Endometrial microvascular endothelial cells (primary cell): ENCODE measurements around the gene DTX2. TPM values are rescaled to one million over a fixed set of nuclear protein-coding genes. Genes with fewer than 3 reads are reported as not detected.
"Not testable (repeated sequence)": the region's sequence is repeated elsewhere in the genome, so short reads cannot be mapped to it uniquely, and the experiment has no call there.

ENCODE experiments used
- in situ Hi-C: cut with HindIII; loops from 2 replicates; pipeline ENCODE4 v1.10.0; 2017; ENCODE audit warnings: low sequenced_read_pairs, low pct_unique_long_range_greater_than_20kb; ENCODE audit errors: inconsistent ontology term
- total RNA-seq: library from RNA; depleted of rRNA; stranded (reverse); fragments of >200 nt; gene quantifications from one replicate; pipeline ENCODE4 v1.2.3, GENCODE V29; 2015; ENCODE audit errors: inconsistent ontology term

The DTX2 gene
- total RNA-seq: 8.9 TPM

- in situ Hi-C loops: not testable (repeated sequence)
These were observed at the start of gene DTX2 for GRCh38 chr7:76461464-76462101. DTX2 (plus strand) TSS chr7:76461709; CDS start chr7:76480510, 18,801 bp downstream.

GRCh38 chr7:76412249-76412648, 49.3 kb upstream of the DTX2 start:
- in situ Hi-C loops: no loop called here

DNA sequence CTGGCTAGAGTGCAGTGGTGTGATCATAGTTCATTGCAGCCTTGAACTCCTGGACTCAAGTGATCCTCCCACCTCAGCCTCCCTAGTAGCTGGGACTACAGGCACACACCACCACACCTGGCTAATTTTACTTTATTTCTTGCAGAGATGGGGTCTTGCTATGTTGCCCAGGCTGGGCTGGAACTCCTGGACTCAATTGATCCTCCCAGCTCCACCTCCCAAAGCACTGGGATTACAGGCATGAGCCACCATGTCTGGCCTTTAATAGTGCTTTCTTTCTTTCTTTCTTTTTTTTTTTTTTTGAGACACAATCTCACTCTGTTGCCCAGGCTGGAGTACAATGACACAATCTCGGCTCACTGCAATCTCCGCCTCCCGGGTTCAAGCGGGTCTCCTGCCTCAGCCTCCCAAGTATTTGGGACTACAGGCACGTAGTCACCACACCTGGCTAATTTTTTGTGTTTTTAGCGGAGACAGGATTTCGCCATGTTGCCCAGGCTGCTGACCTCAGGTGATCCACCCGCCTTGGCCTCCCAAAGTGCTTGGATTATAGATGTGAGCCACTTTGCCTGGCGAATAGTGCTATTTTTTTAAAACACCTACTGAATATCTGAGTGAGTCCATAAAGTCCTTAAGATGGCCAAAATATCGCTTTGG, 43.7 kb upstream of the DTX2 start:
- in situ Hi-C loops: not testable (repeated sequence)

DNA sequence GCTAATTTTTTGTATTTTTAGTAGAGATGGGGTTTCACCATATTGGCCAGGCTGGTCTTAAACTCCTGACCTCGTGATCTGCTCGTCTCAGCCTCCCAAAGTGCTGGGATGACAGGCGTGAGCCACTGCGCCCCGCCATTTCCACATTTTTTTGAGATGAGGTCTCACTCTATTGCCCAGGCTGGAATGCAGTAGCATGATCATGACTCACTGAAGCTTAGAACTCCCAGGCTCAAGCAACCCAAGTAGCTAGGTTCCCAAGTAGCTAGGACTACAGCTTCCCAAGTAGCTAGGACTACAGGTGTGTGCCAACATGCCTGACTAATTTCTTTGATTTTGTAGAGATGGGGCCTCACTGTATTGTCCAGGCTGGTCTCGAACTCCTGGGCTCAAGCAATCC, 40.4 kb upstream of the DTX2 start:
- in situ Hi-C loops: not testable (repeated sequence)

- in situ Hi-C loops: no loop called here
These were observed 37.7 kb upstream of the DTX2 start for GRCh38 chr7:76423666-76424412.

DNA sequence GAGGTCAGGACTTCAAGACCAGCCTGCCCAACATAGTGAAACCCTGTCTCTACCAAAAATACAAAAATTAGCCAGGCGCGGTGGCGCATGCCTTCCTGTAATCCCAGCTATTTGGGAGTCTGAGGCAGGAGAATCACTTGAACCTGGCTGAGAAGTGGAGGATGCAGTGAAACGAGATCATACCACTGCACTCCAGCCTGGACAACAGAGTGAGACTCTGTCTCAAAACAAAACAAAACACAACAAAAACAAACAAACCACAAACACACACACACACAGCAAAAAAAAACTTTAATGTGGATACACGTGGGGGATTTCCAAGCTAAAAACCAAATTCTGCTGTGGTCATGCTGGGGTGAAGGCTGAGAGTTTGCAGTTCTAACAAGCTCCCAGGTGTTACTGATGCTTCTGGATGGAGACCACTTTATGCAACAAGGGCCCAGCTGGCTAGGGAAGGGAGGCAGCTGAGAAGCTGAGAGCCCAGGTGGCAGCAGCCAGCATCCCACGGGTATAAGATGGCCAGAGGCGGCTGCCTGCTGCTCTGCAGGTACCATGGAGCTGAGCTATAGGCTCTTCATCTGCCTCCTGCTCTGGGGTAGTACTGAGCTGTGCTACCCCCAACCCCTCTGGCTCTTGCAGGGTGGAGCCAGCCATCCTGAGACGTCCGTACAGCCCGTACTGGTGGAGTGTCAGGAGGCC, 36.9 kb upstream of the DTX2 start, which contains the start of gene ZP3:
ZP3 (plus strand) TSS at position 538 of the 699 bp plus-strand sequence; CDS start at position 553, 15 bp downstream.
- in situ Hi-C loops: no loop called here

DNA sequence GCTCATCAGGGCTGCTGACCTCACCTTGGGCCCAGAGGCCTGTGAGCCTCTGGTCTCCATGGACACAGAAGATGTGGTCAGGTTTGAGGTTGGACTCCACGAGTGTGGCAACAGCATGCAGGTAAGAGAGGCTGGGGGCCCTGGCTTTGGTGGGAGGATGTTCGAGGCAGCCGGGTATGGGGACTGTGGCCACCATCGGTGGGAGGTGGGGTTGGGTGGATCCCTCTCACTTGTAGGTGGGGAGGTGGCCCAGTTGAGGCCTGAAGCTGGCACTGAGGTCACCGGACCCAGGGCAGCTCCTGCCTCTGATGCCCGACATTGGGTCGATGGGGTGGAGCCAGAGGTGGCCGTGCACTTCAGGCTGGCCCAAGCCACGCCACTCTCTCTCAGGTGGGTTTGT, 36.4 kb upstream of the DTX2 start:
- in situ Hi-C loops: no loop called here

GRCh38 chr7:76425558-76425957, 36.0 kb upstream of the DTX2 start:
- in situ Hi-C loops: not testable (repeated sequence)

GRCh38 chr7:76426246-76426645, 35.3 kb upstream of the DTX2 start:
- in situ Hi-C loops: no loop called here

DNA sequence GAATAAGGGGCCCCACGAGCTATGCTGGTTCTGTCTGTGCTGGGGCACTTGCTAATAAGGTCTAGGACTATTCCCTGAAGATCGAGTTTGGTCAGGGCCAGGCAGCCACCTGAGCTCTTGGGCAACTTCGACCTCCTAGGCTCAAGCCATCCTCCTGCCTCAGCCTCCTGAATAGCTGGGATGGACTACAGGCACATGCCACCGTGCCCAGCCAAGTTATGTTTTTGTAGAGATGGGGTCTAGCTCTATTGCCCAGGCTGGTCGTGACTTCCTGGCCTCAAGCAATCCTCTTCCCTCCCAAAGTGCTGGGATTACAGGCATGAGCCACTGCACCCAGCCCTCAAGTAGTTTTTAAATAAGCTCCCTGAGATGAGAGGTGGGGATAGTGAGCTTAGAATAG, 33.9 kb upstream of the DTX2 start:
- in situ Hi-C loops: no loop called here

DNA sequence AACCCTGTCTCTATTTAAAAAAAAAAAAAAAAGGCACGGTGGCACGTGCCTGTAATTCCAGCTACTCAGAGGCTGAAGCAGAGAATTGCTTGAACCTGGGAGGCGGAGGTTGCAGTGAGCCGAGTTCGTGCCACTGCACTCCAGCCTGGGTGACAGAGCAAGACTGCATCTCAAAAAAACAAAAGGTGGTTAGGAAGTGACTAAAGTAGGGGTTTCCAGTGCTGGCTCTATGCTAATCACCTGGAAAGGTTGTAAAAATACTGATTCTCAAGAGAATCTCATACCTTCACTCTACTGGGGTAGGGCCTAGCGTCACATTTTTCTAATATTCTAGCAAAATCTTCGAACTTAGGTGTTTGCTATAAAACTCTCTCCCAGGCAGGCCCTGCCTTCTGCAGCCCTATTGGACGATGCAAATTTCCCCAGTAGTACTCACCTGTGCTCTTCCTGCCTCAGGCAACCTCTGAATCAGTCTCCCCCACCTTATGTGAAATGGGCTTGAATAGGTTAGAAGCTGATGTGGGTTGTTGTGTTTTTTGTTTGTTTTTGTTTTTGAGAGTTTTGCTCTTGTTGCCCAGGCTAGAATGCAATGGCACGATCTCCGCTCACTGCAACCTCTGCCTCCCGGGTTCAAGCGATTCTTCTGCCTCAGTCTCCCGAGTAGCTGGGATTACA, 33.2 kb upstream of the DTX2 start:
- in situ Hi-C loops: no loop called here

- in situ Hi-C loops: no loop called here
These were observed 32.4 kb upstream of the DTX2 start for GRCh38 chr7:76428868-76429805.

- in situ Hi-C loops: no loop called here
These were observed 31.3 kb upstream of the DTX2 start for GRCh38 chr7:76430211-76430610.

DNA sequence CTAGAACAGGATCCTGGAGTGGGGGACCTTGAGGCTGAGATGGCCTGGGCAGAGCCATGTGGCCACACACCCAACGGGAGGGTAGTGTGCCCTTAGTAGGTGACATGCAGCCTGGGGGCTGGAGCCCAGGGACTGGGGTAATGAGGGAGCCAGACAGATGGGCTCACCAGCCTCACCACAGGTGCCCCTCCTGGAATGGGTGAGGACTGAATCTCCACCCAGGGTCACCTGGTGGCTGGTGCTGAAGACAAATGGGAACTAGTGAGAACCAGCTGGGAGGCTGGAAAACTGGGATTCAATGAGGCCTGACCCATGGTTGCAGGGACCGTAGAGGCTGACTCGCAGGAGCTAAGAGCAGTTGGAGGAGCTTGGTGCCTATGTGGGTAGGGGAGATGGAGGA, 30.7 kb upstream of the DTX2 start:
- in situ Hi-C loops: no loop called here

DNA sequence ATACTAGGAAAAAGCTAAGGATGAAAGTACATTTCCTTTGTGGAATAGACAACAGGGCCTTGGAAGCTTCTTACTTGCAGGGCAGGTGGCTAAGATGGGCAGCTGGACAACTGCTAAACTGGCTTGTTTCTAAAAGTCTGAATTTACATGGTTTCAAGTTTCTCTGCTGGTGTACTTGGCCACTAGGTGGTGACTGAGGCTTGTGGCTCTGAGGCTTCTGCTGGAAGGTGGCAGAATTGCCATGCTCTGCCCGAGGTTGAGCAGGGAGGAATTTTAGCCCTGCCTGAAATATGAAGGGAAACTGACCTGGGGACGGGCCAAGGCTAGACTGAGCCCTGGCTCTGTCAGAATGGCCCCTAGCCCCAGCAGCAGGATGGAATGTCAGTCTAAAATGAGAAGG, 23.6 kb upstream of the DTX2 start:
- in situ Hi-C loops: not testable (repeated sequence)

DNA sequence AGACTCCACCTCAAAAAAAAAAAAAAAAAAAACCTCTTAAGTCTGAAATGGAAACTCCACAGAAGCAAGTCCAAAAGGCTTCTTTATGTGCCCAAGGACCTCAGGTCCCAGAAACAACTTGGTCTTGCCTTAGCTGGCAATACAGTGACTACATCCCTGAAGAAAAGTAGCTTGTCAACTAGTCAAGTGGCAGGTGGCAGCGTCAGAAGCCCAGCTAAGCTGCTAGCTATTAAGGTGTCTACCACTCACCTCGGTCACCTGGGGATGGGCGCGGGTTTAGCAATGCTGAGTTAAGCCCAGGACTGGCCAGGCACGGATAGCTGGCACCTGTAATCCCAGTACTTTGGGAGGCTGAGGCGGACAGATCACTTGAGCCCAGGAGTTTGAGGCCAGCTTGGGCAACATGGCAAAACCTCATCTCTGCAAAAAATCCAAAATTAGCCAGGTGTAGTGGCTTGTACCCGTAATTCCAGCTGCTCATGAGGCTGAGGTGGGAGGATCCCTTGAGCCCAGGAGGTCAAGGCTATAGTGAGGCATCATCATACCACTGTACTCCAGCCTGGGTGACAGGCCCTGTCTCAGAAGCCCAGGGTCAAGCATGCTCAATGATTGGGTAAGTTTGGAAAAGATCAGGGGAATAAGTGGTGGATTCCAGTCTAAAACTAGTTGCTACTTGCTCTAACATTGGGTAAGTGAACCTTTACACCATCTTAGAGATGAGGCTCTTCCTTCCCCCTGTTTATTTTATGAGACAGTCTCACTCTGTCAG, 22.2 kb upstream of the DTX2 start:
- in situ Hi-C loops: not testable (repeated sequence)

DNA sequence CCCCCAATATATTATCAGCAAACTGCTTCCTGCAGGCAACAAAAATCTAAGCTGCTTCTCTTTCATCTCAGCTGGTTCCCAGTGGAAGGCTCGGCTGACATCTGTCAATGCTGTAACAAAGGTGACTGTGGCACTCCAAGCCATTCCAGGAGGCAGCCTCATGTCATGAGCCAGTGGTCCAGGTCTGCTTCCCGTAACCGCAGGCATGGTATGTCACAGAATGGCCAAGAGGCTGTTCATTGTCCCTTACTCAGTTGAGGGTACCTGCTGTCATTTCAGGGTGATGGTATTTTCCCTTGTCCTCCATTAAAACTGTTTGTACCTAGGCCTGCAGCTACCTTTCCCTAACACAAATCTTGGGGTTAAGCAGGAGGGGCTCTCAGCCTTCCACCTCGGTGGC, 21.1 kb upstream of the DTX2 start:
- in situ Hi-C loops: not testable (repeated sequence)
